GM12878 (cell line): ENCODE data around the gene LCA5. TPM values are rescaled to one million over a fixed set of nuclear protein-coding genes. Genes with fewer than 3 reads are reported as not detected.

Experiments used
- BACH1 ChIP-seq: fragments of 450-650 bp; IDR thresholded peaks from 2 replicates; pipeline ENCODE4 v1.6.1; 2017; ENCODE audit warnings: mild to moderate bottlenecking, borderline replicate concordance
- FOXK2 ChIP-seq: fragments of 450-650 bp; IDR thresholded peaks from 2 replicates; pipeline ENCODE4 v1.6.1; 2017; ENCODE audit warnings: mild to moderate bottlenecking, moderate library complexity
- IRF5 ChIP-seq: fragments of 450-650 bp; IDR thresholded peaks from 2 replicates; pipeline ENCODE4 v1.6.1; 2017; ENCODE audit warnings: borderline replicate concordance
- MEF2B ChIP-seq: fragments of 450-650 bp; IDR thresholded peaks from 2 replicates; pipeline ENCODE4 v1.6.1; 2018; ENCODE audit warnings: mild to moderate bottlenecking, moderate library complexity; ENCODE audit not compliant: partially characterized antibody, poor library complexity, severe bottlenecking
- MLLT1 ChIP-seq: fragments of 450-650 bp; IDR thresholded peaks from 2 replicates; pipeline ENCODE4 v1.6.1; 2016; ENCODE audit warnings: mild to moderate bottlenecking
- MXI1 ChIP-seq: fragments of 150-350 bp; IDR thresholded peaks from 2 replicates; pipeline ENCODE4 v1.6.1; 2011; ENCODE audit warnings: low read depth, mild to moderate bottlenecking, inconsistent platforms, low read length, improper control_type of control experiment
- MYC ChIP-seq: IDR thresholded peaks from 2 replicates; pipeline ENCODE4 v1.6.1; 2011; ENCODE audit warnings: mild to moderate bottlenecking, low read length, moderate library complexity, inconsistent platforms; ENCODE audit not compliant: insufficient read depth, insufficient replicate concordance, insufficient read length, severe bottlenecking
- NR2C1 ChIP-seq: fragments of 450-650 bp; IDR thresholded peaks from 2 replicates; pipeline ENCODE4 v1.6.1; 2017; ENCODE audit warnings: antibody characterized with exemption, mild to moderate bottlenecking, moderate library complexity
- PAX5 ChIP-seq: IDR thresholded peaks from 2 replicates; pipeline ENCODE4 v1.6.1; 2011; ENCODE audit warnings: low read depth, low read length, borderline replicate concordance
- PAX8 ChIP-seq: fragments of 450-650 bp; IDR thresholded peaks from 2 replicates; pipeline ENCODE4 v1.6.1; 2017; ENCODE audit warnings: mild to moderate bottlenecking, moderate library complexity
- POU2F2 ChIP-seq: IDR thresholded peaks from 3 replicates; pipeline ENCODE4 v1.6.1; 2011; ENCODE audit warnings: low read depth, mild to moderate bottlenecking, low read length, borderline replicate concordance
- RUNX3 ChIP-seq: IDR thresholded peaks from 2 replicates; pipeline ENCODE4 v1.6.1; 2012; ENCODE audit warnings: low read length, inconsistent platforms
- SKIL ChIP-seq: fragments of 450-650 bp; IDR thresholded peaks from 2 replicates; pipeline ENCODE4 v1.6.1; 2017; ENCODE audit warnings: mild to moderate bottlenecking, low read depth, inconsistent platforms; ENCODE audit not compliant: poor library complexity, severe bottlenecking
- SP1 ChIP-seq: IDR thresholded peaks from one replicate; pipeline ENCODE4 v1.6.1; 2011; ENCODE audit warnings: low read depth, low read length
- SRF ChIP-seq, 2 experiments: IDR thresholded peaks; 2 replicates each; pipeline ENCODE4 v1.6.1; 2011; ENCODE audit warnings: low read depth in 2 of 2, low read length in 2 of 2, mild to moderate bottlenecking in 1 of 2, moderate library complexity in 1 of 2
- YY1 ChIP-seq: IDR thresholded peaks from 2 replicates; pipeline ENCODE4 v1.6.1; 2011; ENCODE audit warnings: low read depth, mild to moderate bottlenecking, low read length
- ZBTB33 ChIP-seq: fragments of 450-650 bp; IDR thresholded peaks from 2 replicates; pipeline ENCODE4 v1.6.1; 2017; ENCODE audit warnings: mild to moderate bottlenecking
- ZNF207 ChIP-seq: fragments of 450-650 bp; IDR thresholded peaks from 2 replicates; pipeline ENCODE4 v1.6.1; 2014; ENCODE audit warnings: antibody characterized with exemption, mild to moderate bottlenecking, borderline replicate concordance
- ZNF592 ChIP-seq: fragments of 450-650 bp; IDR thresholded peaks from 2 replicates; pipeline ENCODE4 v1.6.1; 2017; ENCODE audit warnings: mild to moderate bottlenecking, moderate library complexity
- polyA plus RNA-seq, 11 experiments: library from polyadenylated mRNA; depleted of rRNA in 4 of 11; unstranded in 6 of 11; stranded (reverse) in 5 of 11; fragments of >200 nt; fragmentation: Nextera tagmentation in 4 of 11; fragmentation: Illumina TruSeq in 1 of 11; extraction: Ambion mirVana in 4 of 11; extraction: Trizol in 1 of 11; gene quantifications; 1 replicate in 1 of 11; 2 replicates in 10 of 11; pipeline versions ENCODE4 v1.2.1 to v1.2.3, GENCODE V29; 2011 to 2016; ENCODE audit warnings: inconsistent platforms in 2 of 11, missing spikeins in 2 of 11, low read depth in 1 of 11
- total RNA-seq, 4 experiments: library from RNA; depleted of rRNA in 3 of 4; stranded (reverse); fragments of >200 nt in 3 of 4; fragmentation: Illumina TruSeq in 1 of 4; extraction: Trizol in 1 of 4; gene quantifications; 2 replicates each; pipeline versions ENCODE4 v1.2.1 to v1.2.3, GENCODE V29; 2013 to 2021

The LCA5 gene
- total and polyA plus RNA-seq, 10 of the 15 experiments (the other 5 are each of a cell fraction or from before 2014, with no cell fraction given), result 0.13 to 0.45 (median 0.27) TPM

GRCh38 chr6:79544939-79545450, 7.8 kb upstream of the LCA5 start (continued):
- TF ChIP-seq MLLT1 (no peak), SP1 (peak; percentile 45), FOXK2 (no peak), MEF2B (peak; percentile 65), BACH1 (peak; percentile 65; the same call in 1 of the 2 replicates), PAX8 (no peak), POU2F2 (0 out of 3 replicates have a peak, but pooled peaks have one; percentile 31), ZNF207 (no peak), IRF5 (no peak), ZNF592 (no peak), MXI1 (0 out of 2 replicates have a peak, but pooled peaks have one; percentile 52), SRF (IDR thresholded peaks at IDR 0.05; ENCODE audit: low read depth in 2 of 2, low read length in 2 of 2) (0 out of 4 replicates have a peak, but pooled peaks of 1 of the 2 experiments have one; percentile 34), ZBTB33 (no peak), YY1 (0 out of 2 replicates have a peak, but pooled peaks have one; percentile 39), PAX5 (no peak), SKIL (peak; percentile 87), RUNX3 (peak; percentile 13; the same call in 1 of the 2 replicates), NR2C1 (no peak), MYC (no peak)
